ENCODE results near the gene TTC28. TPM values are rescaled to one million over a fixed set of nuclear protein-coding genes. Genes with fewer than 3 reads are reported as not detected.

Gene TTC28
- total RNA-seq, 4 donors from 2014 or later = 43.8 to 130 (median 92.0) TPM

DNA sequence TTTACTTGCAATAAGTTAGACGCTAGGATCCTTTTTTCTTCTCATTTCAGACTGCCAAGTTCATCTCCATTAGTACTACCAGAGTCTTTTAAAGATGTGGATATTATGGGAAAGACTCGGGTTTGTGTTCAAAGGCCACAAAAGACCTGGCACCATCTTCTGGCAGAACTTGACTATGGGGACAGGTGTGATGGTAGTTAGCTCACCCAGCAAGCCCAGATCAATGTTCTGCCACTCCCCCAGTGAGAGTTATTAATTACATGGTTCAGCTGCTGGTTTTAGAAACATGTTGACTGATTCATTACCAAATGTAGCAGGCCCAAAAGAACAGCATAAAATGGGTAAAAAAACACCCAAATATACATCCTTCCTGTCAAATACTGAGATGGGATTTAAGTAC, 427.1 kb downstream of the TTC28 start:
- Histone ChIP-seq H3K27me3 (no peaks in the 10 kb centered on the region), H3K9me3 (peaks cover 0 to 3% of the 10 kb centered on the region in 2 donors), H3K4me1 (no peaks in the 10 kb centered on the region), H3K36me3 (no peaks in the 10 kb centered on the region), H3K27ac (no peak overlapping the region), H3K4me3 (no peak overlapping the region)
- intact Hi-C loops (cut with DNase I; ENCODE audit: low total_unique reads) = no loop called here
- TF ChIP-seq POLR2A (IDR thresholded peaks at IDR 0.05) = no peak
- TF ChIP-seq, protein P1, sequence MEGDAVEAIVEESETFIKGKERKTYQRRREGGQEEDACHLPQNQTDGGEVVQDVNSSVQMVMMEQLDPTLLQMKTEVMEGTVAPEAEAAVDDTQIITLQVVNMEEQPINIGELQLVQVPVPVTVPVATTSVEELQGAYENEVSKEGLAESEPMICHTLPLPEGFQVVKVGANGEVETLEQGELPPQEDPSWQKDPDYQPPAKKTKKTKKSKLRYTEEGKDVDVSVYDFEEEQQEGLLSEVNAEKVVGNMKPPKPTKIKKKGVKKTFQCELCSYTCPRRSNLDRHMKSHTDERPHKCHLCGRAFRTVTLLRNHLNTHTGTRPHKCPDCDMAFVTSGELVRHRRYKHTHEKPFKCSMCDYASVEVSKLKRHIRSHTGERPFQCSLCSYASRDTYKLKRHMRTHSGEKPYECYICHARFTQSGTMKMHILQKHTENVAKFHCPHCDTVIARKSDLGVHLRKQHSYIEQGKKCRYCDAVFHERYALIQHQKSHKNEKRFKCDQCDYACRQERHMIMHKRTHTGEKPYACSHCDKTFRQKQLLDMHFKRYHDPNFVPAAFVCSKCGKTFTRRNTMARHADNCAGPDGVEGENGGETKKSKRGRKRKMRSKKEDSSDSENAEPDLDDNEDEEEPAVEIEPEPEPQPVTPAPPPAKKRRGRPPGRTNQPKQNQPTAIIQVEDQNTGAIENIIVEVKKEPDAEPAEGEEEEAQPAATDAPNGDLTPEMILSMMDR (IDR thresholded peaks at IDR 0.05) = no peak
- no peak for DNase-seq

DNA sequence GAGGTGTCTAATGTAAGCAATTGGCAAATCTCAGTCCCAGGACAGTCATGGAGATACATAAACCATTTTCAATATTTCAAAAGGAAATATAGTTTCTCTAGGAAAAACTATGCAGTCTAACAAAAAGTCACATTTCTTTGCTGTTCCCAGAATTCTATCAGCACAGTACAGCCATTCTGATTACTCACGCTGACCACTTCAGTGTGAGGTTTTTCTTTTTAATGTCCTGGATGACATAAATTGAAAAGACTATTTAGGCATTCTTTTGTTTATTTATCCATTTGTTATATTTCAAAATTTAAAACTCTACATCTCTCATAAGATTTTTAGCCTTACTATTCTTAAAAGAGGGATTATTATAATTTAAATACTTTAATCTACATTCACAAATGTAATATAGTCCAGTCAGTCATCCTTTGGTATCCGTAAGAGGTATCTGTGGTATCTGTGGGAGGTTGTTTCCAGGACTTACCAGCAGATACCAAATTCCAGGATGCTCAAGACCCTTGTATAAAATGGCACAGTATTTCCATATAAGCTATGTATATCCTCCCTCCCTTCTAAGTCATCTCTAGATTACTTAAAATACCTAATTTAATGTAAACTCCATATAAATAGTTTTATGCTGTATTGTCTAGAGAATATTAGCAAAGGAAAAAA, 429.5 kb downstream of the TTC28 start:
- intact Hi-C loops (cut with DNase I; ENCODE audit: low total_unique reads) = no loop called here
- H3K9me3 ChIP-seq = no peaks in the 10 kb centered on the region
- H3K27me3 ChIP-seq = no peaks in the 10 kb centered on the region
- no peak overlapping the region for H3K27ac ChIP-seq
- no peaks in the 10 kb centered on the region for H3K4me1 ChIP-seq
- H3K36me3 ChIP-seq = no peaks in the 10 kb centered on the region
- DNase-seq = no peak
- no peak overlapping the region for H3K4me3 ChIP-seq
- TF ChIP-seq, protein P1 (IDR thresholded peaks at IDR 0.05) = no peak
- no peak for TF ChIP-seq POLR2A (IDR thresholded peaks at IDR 0.05)

DNA sequence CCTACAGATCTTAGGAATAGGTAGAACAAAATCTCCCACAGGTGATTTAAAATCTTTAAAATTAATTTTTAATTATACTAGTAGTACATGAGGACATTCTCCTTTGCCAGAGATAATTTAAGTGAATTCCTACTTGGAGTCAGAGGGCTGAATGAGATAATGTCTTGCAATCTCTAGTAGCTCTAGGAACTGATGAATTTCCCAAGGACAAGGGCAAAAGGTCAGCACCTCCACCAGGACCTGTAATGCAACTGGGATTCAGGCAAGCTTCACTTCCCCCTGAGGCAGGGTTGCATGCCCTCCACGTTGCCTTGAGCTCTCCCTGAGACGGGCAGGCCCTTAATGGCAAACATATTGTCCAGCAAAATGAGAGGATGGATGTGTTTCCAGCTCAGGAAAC, 430.2 kb downstream of the TTC28 start:
- H3K36me3 ChIP-seq = no peaks in the 10 kb centered on the region
- H3K27ac ChIP-seq = no peak overlapping the region
- intact Hi-C loops (cut with DNase I; ENCODE audit: low total_unique reads) = no loop called here
- H3K4me1 ChIP-seq = peaks cover 0 to 6% of the 10 kb centered on the region in 2 donors
- H3K27me3 ChIP-seq = no peaks in the 10 kb centered on the region
- no peak for DNase-seq
- TF ChIP-seq, protein P1 (IDR thresholded peaks at IDR 0.05) = no peak
- no peak for TF ChIP-seq POLR2A (IDR thresholded peaks at IDR 0.05)
- H3K9me3 ChIP-seq = no peaks in the 10 kb centered on the region
- no peak overlapping the region for H3K4me3 ChIP-seq

DNA sequence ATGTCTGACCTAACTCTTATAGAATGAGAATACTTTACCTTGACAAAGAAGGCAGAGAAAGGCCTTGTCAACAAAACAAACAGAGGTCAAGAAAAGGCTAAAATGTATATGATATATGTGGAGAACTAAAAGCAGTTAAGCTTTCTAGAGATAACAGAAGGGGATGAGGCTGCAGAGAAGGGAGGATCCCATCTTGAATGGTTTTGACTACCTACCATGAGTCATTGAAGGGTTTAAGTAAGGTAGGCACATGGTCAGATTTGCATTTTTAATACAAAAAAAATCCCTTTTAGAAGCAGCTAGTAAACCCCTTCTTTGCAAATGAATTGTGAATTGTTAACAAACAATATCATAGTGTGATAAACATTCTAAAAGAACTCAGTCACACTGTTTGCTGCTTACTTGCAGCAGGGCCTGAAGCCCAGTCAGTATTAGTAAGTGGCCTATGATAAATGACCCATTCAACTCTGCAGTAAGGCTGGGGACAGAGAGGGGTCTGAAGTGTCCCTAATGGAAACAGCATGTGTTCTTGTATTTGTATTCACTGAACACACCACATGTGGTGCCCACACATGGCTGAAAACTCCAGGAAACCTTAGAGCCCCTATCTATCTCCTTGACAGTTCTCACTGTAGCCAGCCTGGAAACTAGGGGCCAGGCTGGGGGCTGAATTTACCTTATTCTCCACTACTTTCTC, 431.8 kb downstream of the TTC28 start:
- Histone ChIP-seq H3K4me3 (no peak overlapping the region), H3K27ac (no peak overlapping the region), H3K27me3 (no peaks in the 10 kb centered on the region), H3K36me3 (no peaks in the 10 kb centered on the region), H3K9me3 (no peaks in the 10 kb centered on the region), H3K4me1 (peaks cover 0 to 8% of the 10 kb centered on the region in 2 donors)
- intact Hi-C loops (cut with DNase I; ENCODE audit: low total_unique reads) = no loop called here
- no peak for DNase-seq
- no peak for TF ChIP-seq POLR2A (IDR thresholded peaks at IDR 0.05)
- TF ChIP-seq, protein P1 (IDR thresholded peaks at IDR 0.05) = no peak

DNA sequence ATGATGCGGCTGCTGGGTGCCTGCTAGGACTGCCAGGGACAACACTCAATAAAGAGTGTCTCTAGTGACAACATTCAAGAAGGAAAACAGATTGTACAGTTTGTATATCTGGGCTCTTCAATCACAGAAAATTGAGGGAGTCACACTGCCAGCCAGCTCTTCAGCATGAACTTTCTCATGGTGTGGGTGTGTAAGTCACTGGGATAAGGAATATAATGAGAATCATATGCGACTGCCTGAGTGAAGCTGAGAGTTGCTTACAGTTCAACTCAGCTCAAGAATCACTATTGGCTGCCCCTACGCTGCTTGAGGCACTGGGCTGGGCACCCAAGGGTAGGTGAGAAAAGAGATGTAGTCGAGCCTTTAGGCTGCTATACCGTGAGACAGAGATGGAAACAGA, 432.5 kb downstream of the TTC28 start:
- H3K36me3 ChIP-seq = no peaks in the 10 kb centered on the region
- no peak for TF ChIP-seq POLR2A (IDR thresholded peaks at IDR 0.05)
- H3K4me1 ChIP-seq = peaks cover 0 to 8% of the 10 kb centered on the region in 2 donors
- H3K4me3 ChIP-seq = no peak overlapping the region
- H3K9me3 ChIP-seq = no peaks in the 10 kb centered on the region
- DNase-seq = no peak
- no peaks in the 10 kb centered on the region for H3K27me3 ChIP-seq
- intact Hi-C loops (cut with DNase I; ENCODE audit: low total_unique reads) = no loop called here
- no peak overlapping the region for H3K27ac ChIP-seq

All from uterus (tissue), 4 donors.